ENCODE measurements around the gene ALKBH7. TPM values are rescaled to one million over a fixed set of nuclear protein-coding genes. Genes with fewer than 3 reads are reported as not detected.

Gene ALKBH7
- total RNA-seq, 2 experiments from 2014 or later = 75.3 to 78.7 TPM

GRCh38 chr19:6413721-6414643 lies 41.4 kb downstream of the ALKBH7 start:
- Histone ChIP-seq H3K9me3 (ENCODE audit: control insufficient read depth in 1 of 2, insufficient read depth in 1 of 2, low read length in 2 of 2) (no peaks in the 10 kb centered on the region), H3K4me1 (ENCODE audit: insufficient read depth, low read length) (no peaks in the 10 kb centered on the region), H3K4me3 (ENCODE audit: low read length) (no peak overlapping the region), H3K27me3 (ENCODE audit: control insufficient read depth in 1 of 2, insufficient read depth in 2 of 2, low read length in 2 of 2) (no peaks in the 10 kb centered on the region), H3K27ac (ENCODE audit: low read depth in 1 of 2, low read length in 2 of 2) (no peak overlapping the region), H3K36me3 (ENCODE audit: insufficient read depth, low read length) (peaks cover 50% of the 10 kb centered on the region)
- no peak overlapping the region for H3K27ac Mint-ChIP-seq
- intact Hi-C loops (cut with DNase I, micrococcal nuclease) = no loop called here
- no peaks in the 10 kb centered on the region for H3K27me3 Mint-ChIP-seq
- TF ChIP-seq CTCF (IDR thresholded peaks at IDR 0.05) = no peak
- H3K4me1 Mint-ChIP-seq (ENCODE audit: low read depth) = no peaks in the 10 kb centered on the region
- ChIA-PET CTCF (no interaction called here), POLR2A (no interaction called here)
- ATAC-seq (ENCODE audit: poor library complexity) = no peak
- H3K4me3 Mint-ChIP-seq = no peak overlapping the region
- no peaks in the 10 kb centered on the region for H3K9me3 Mint-ChIP-seq
- peak in 1 of 14 experiments; percentile 28 for DNase-seq
- peaks cover 51% of the 10 kb centered on the region for H3K36me3 Mint-ChIP-seq (ENCODE audit: low read depth)

- H3K27me3 Mint-ChIP-seq = no peaks in the 10 kb centered on the region
Observed at GRCh38 chr19:6414793-6415590, 42.4 kb downstream of the ALKBH7 start.

More at GRCh38 chr19:6414793-6415590, 42.4 kb downstream of the ALKBH7 start:
- TF ChIP-seq CTCF (IDR thresholded peaks at IDR 0.05) = no peak
- no peaks in the 10 kb centered on the region for H3K27me3 ChIP-seq (ENCODE audit: control insufficient read depth in 1 of 2, insufficient read depth in 2 of 2, low read length in 2 of 2)
- Mint-ChIP-seq H3K36me3 (ENCODE audit: low read depth) (peaks cover 61% of the 10 kb centered on the region), H3K27ac (no peak overlapping the region), H3K4me3 (no peak overlapping the region), H3K9me3 (no peaks in the 10 kb centered on the region), H3K4me1 (ENCODE audit: low read depth) (no peaks in the 10 kb centered on the region)
- no peak overlapping the region for H3K4me3 ChIP-seq (ENCODE audit: low read length)
- H3K9me3 ChIP-seq (ENCODE audit: control insufficient read depth in 1 of 2, insufficient read depth in 1 of 2, low read length in 2 of 2) = no peaks in the 10 kb centered on the region
- DNase-seq (peak in 1 of 14 experiments; percentile 26), ATAC-seq (ENCODE audit: poor library complexity) (no peak)
- CTCF ChIA-PET = no interaction called here
- intact Hi-C loops (cut with DNase I, micrococcal nuclease) = no loop called here
- H3K27ac ChIP-seq (ENCODE audit: low read depth in 1 of 2, low read length in 2 of 2) = no peak overlapping the region
- POLR2A ChIA-PET = no interaction called here
- peaks cover 60% of the 10 kb centered on the region for H3K36me3 ChIP-seq (ENCODE audit: insufficient read depth, low read length)
- no peaks in the 10 kb centered on the region for H3K4me1 ChIP-seq (ENCODE audit: insufficient read depth, low read length)

Data from CD4-positive, alpha-beta T cell (primary cell).